Measurements from ENCODE around the gene SIRT7.

Gene SIRT7

DNA sequence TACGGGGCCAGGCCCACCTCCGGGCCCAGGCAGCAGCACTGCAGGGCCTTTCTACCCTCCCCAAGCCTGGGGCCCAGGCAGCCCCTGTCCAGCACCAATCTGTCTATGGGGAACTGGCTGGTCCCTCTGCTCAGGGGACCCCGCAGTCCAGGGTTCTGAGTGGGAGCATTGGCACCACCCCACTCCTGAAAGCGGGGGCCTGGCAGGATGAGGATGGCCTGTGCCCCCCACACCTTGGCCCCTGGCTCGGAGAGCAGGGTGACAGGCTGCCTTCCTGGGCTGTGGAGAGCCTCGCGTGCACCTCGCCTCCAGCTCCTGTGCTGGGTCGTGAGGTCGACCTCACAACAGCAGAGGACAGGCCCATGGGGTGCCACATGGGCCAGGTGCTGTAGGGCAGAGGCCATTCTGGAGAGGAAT lies 14.6 kb downstream of the SIRT7 start:
- no peaks in the 10 kb centered on the region for H3K79me2 ChIP-seq
- no peaks in the 10 kb centered on the region for H3K27me3 ChIP-seq (ENCODE audit: control insufficient read depth, insufficient read depth, low read length)
- no peak overlapping the region for H3K9ac ChIP-seq

GRCh38 chr17:81902653-81903414 lies 15.1 kb downstream of the SIRT7 start:
- no peak overlapping the region for H2AFZ ChIP-seq
- no peaks in the 10 kb centered on the region for H3K4me1 ChIP-seq
- no peak overlapping the region for H3K9ac ChIP-seq
- no peaks in the 10 kb centered on the region for H3K79me2 ChIP-seq
- no peak overlapping the region for H3K4me2 ChIP-seq (ENCODE audit: low read length)
- H3K27me3 ChIP-seq (ENCODE audit: control insufficient read depth, insufficient read depth, low read length) = no peaks in the 10 kb centered on the region
- no peaks in the 10 kb centered on the region for H3K36me3 ChIP-seq (ENCODE audit: control insufficient read depth, insufficient read depth, low read length)
- no peak overlapping the region for H3K4me3 ChIP-seq (ENCODE audit: low read depth, low read length)
- no peak overlapping the region for H3K27ac ChIP-seq
- H3K9me3 ChIP-seq (ENCODE audit: control insufficient read depth, low read length) = no peaks in the 10 kb centered on the region
- TF ChIP-seq CTCF (IDR thresholded peaks at IDR 0.05) = no peak

More for the DNA sequence above, 14.6 kb downstream of the SIRT7 start:
- Histone ChIP-seq H3K9me3 (ENCODE audit: control insufficient read depth, low read length) (no peaks in the 10 kb centered on the region), H3K27ac (no peak overlapping the region), H3K4me1 (no peaks in the 10 kb centered on the region), H3K36me3 (ENCODE audit: control insufficient read depth, insufficient read depth, low read length) (no peaks in the 10 kb centered on the region), H3K4me2 (ENCODE audit: low read length) (no peak overlapping the region), H3K4me3 (ENCODE audit: low read depth, low read length) (no peak overlapping the region), H2AFZ (no peak overlapping the region)
- TF ChIP-seq CTCF (IDR thresholded peaks at IDR 0.05) = no peak

- Histone ChIP-seq H3K9me3 (ENCODE audit: control insufficient read depth, low read length) (no peaks in the 10 kb centered on the region), H3K27ac (no peak within 1 kb of the TSS), H3K4me1 (no peaks in the 10 kb centered on the region), H3K27me3 (ENCODE audit: control insufficient read depth, insufficient read depth, low read length) (no peaks in the 10 kb centered on the region), H3K79me2 (no peaks in the 10 kb centered on the region), H3K9ac (no peak within 1 kb of the TSS), H3K4me3 (ENCODE audit: low read depth, low read length) (no peak within 1 kb of the TSS), H2AFZ (peak within 1 kb of the TSS; percentile 62), H3K36me3 (ENCODE audit: control insufficient read depth, insufficient read depth, low read length) (no peaks in the 10 kb centered on the region), H3K4me2 (ENCODE audit: low read length) (no peak within 1 kb of the TSS)
- no peak for TF ChIP-seq CTCF (IDR thresholded peaks at IDR 0.05)
Measured at GRCh38 chr17:81902023-81902652, 15.8 kb downstream of the SIRT7 start, which contains the start of gene NPB. Gene NPB (plus strand): TSS chr17:81902238. CDS start chr17:81902278, 40 bp downstream.

GRCh38 chr17:81901167-81902022 lies 16.6 kb downstream of the SIRT7 start:
- no peak for TF ChIP-seq CTCF (IDR thresholded peaks at IDR 0.05)
- no peak overlapping the region for H3K9ac ChIP-seq
- no peaks in the 10 kb centered on the region for H3K9me3 ChIP-seq (ENCODE audit: control insufficient read depth, low read length)
- no peak overlapping the region for H3K4me3 ChIP-seq (ENCODE audit: low read depth, low read length)
- no peaks in the 10 kb centered on the region for H3K27me3 ChIP-seq (ENCODE audit: control insufficient read depth, insufficient read depth, low read length)
- no peak overlapping the region for H3K4me2 ChIP-seq (ENCODE audit: low read length)
- no peaks in the 10 kb centered on the region for H3K79me2 ChIP-seq
- no peak overlapping the region for H3K27ac ChIP-seq
- H3K36me3 ChIP-seq (ENCODE audit: control insufficient read depth, insufficient read depth, low read length) = no peaks in the 10 kb centered on the region
- H2AFZ ChIP-seq = no peak overlapping the region
- H3K4me1 ChIP-seq = no peaks in the 10 kb centered on the region
